Activated T-helper 1 cell treated with anti-CD3 and anti-CD28 coated beads, Interleukin-12 subunit alpha, Interleukin-12 subunit beta, Interleukin-2, Interleukin-4 antibody, amounts not matched to agents 30 ng/mL and 10 ng/mL and 1 ng/mL, durations not matched to agents 14 hours and 24 hours and 36 hours (primary cell): Measurements from ENCODE around the gene TRIM44. TPM values are rescaled to one million over a fixed set of nuclear protein-coding genes. Genes with fewer than 3 reads are reported as not detected.

Experiments used
- DNase-seq: peaks from one replicate; pipeline ENCODE4 v3.0.0; 2021; ENCODE audit warnings: low spot score
- H3K27ac Mint-ChIP-seq: one replicate; pipeline ENCODE4 v1.8.0; 2021; ENCODE audit warnings: mild to moderate bottlenecking, mixed read lengths
- H3K27me3 Mint-ChIP-seq: one replicate; pipeline ENCODE4 v1.8.0; 2022; ENCODE audit warnings: mild to moderate bottlenecking, moderate library complexity, mixed read lengths; ENCODE audit not compliant: insufficient read depth
- H3K36me3 Mint-ChIP-seq: one replicate; pipeline ENCODE4 v1.8.0; 2021; ENCODE audit warnings: low read depth, mixed read lengths
- H3K4me1 Mint-ChIP-seq: one replicate; pipeline ENCODE4 v1.8.0; 2021; ENCODE audit warnings: low read depth, mixed read lengths
- H3K4me3 Mint-ChIP-seq: one replicate; pipeline ENCODE4 v1.8.0; 2021; ENCODE audit warnings: mild to moderate bottlenecking, moderate library complexity, mixed read lengths
- H3K9me3 Mint-ChIP-seq: one replicate; pipeline ENCODE4 v1.8.0; 2021; ENCODE audit warnings: mixed read lengths
- intact Hi-C: fragments of 100-400 bp; cut with micrococcal nuclease; formaldehyde crosslinking; loops from one replicate; pipeline ENCODE4 v1.15.1; 2024
- total RNA-seq: library from RNA; stranded (reverse); gene quantifications from 2 replicates; pipeline ENCODE4 v1.2.3, GENCODE V29; 2022

The TRIM44 gene
- total RNA-seq, 1 donor from 2014 or later = 24.3 TPM

DNA sequence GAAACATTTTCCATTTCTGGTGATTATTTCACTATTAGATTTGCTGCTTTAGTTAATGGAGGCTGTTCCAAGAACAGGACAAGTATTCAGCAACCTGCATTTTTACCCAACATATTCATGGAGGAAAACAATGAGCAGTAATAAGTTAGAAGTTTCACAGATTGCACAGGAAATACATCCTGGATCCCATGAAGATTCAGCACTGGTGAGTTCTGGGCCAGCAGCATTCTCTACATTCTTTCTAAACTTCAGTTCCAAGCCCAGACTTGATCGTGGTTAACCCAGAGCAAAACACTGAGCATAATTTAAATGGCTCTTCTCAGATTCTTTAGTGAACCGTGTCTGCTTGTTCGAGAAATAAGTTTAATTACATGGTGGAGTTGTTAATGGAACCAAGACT lies 40.5 kb upstream of the TRIM44 start:
- Mint-ChIP-seq H3K9me3 (no peaks in the 10 kb centered on the region), H3K36me3 (no peaks in the 10 kb centered on the region), H3K27me3 (peaks cover 58% of the 10 kb centered on the region), H3K4me3 (no peak overlapping the region), H3K27ac (no peak overlapping the region), H3K4me1 (peaks cover 7% of the 10 kb centered on the region)
- intact Hi-C loops = no loop called here
- no peak for DNase-seq

DNA sequence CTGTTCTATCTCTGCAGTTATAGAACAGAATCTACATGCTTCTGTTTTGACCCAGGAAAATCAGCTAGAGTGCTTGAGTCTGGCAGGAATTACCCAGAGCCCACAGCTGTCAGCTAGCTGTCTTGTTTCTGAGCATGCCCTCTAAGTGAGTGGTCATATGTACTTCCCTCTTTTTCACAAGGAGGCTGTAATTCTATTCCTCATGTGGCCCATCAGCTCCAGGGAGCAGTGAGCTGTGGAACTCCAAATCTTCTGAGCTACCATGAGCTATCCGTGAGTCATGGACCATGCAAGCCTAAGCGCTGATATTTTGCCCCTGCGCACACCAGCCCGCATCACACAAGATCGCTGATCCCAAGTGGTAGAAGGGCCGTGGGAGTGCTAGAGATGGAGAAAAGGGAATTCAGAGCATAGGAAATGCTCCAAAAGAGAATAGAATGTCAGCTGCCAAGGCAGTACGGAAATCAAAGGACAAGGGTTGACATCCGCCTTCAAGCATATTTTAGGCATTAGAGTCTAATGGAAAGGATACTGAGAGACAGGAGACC lies 38.9 kb upstream of the TRIM44 start:
- no peaks in the 10 kb centered on the region for H3K4me1 Mint-ChIP-seq
- H3K27ac Mint-ChIP-seq = no peak overlapping the region
- H3K9me3 Mint-ChIP-seq = no peaks in the 10 kb centered on the region
- no peak for DNase-seq
- no peak overlapping the region for H3K4me3 Mint-ChIP-seq
- H3K36me3 Mint-ChIP-seq = no peaks in the 10 kb centered on the region
- intact Hi-C loops = no loop called here
- peaks cover 59% of the 10 kb centered on the region for H3K27me3 Mint-ChIP-seq

DNA sequence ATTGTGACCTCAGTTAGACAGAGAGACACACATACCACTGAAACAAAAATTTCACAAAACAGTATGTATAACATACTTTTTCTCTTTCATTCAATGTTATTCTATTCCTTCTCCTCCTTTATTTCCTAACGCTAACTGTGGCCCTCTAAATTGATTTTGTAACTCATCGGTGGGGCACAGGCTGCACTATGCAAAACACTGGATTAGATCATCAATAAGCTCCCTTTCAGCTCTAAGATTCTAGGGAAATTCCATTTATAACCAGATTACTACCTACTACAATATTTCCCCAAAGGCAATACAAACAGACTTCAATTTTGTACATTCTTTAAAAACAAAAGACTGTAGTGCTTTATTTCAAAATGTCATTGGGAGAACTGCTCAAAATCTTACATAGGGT lies 38.3 kb upstream of the TRIM44 start:
- Mint-ChIP-seq H3K27me3 (peaks cover 60% of the 10 kb centered on the region), H3K9me3 (no peaks in the 10 kb centered on the region), H3K36me3 (no peaks in the 10 kb centered on the region), H3K27ac (no peak overlapping the region), H3K4me3 (no peak overlapping the region), H3K4me1 (no peaks in the 10 kb centered on the region)
- no peak for DNase-seq
- intact Hi-C loops = no loop called here

- H3K9me3 Mint-ChIP-seq = no peaks in the 10 kb centered on the region
- H3K27me3 Mint-ChIP-seq = peaks cover 57% of the 10 kb centered on the region
- no peak overlapping the region for H3K4me3 Mint-ChIP-seq
- no peak for DNase-seq
- H3K36me3 Mint-ChIP-seq = no peaks in the 10 kb centered on the region
- H3K27ac Mint-ChIP-seq = no peak overlapping the region
- H3K4me1 Mint-ChIP-seq = no peaks in the 10 kb centered on the region
- intact Hi-C loops = no loop called here
Observed at GRCh38 chr11:35624781-35625180, 37.8 kb upstream of the TRIM44 start.

- Mint-ChIP-seq H3K27ac (no peak overlapping the region), H3K4me3 (no peak overlapping the region), H3K36me3 (no peaks in the 10 kb centered on the region), H3K4me1 (no peaks in the 10 kb centered on the region), H3K27me3 (peaks cover 45% of the 10 kb centered on the region), H3K9me3 (no peaks in the 10 kb centered on the region)
- DNase-seq = no peak
- intact Hi-C loops = no loop called here
Observed at GRCh38 chr11:35626501-35626900, 36.1 kb upstream of the TRIM44 start.

GRCh38 chr11:35629511-35629910 lies 33.1 kb upstream of the TRIM44 start:
- Mint-ChIP-seq H3K27ac (no peak overlapping the region), H3K4me3 (no peak overlapping the region), H3K27me3 (peaks cover 23% of the 10 kb centered on the region), H3K36me3 (no peaks in the 10 kb centered on the region), H3K9me3 (no peaks in the 10 kb centered on the region), H3K4me1 (no peaks in the 10 kb centered on the region)
- intact Hi-C loops = no loop called here
- DNase-seq = no peak

DNA sequence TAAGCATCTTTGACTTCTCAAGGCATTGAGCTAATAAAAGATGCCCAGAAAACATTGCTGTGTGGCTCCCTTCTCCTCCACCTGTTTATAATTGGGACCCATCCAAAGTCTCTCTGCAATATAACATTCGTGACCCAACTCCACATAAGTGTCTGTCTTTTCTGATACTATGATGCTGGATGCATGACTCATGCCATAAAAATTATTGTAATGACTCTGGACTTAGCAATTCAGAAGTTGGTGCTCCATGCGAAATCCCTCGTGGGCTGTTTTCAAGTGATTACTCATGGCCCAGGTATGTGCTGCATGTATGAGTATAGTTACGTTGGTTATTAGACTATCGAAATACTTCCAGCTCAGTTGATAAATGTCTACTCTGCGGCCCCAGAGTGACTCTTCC lies 32.7 kb upstream of the TRIM44 start:
- Mint-ChIP-seq H3K27me3 (peaks cover 22% of the 10 kb centered on the region), H3K4me3 (no peak overlapping the region), H3K36me3 (no peaks in the 10 kb centered on the region), H3K4me1 (no peaks in the 10 kb centered on the region), H3K27ac (no peak overlapping the region), H3K9me3 (no peaks in the 10 kb centered on the region)
- no peak for DNase-seq
- intact Hi-C loops = no loop called here

DNA sequence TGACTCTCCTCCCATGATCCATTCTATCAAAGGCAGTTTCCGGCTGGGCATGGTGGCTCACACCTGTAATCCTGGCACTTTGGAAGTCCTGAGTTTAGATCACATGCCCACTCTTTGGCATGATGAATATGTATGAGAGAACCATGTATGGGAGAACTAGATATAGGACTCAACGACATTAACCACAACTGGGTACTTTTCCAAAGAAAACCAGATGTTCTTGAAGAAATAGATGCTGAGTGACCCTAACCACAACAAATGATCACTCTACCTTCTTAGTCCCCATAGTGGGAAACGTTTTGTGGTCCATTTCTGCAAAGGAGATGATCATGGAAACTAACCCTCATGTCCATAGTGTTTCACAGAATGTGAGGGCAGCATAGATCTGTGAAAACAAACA lies 30.7 kb upstream of the TRIM44 start:
- H3K36me3 Mint-ChIP-seq = no peaks in the 10 kb centered on the region
- intact Hi-C loops = no loop called here
- no peak overlapping the region for H3K4me3 Mint-ChIP-seq
- DNase-seq = no peak
- H3K4me1 Mint-ChIP-seq = no peaks in the 10 kb centered on the region
- peaks cover 21% of the 10 kb centered on the region for H3K27me3 Mint-ChIP-seq
- no peak overlapping the region for H3K27ac Mint-ChIP-seq
- H3K9me3 Mint-ChIP-seq = no peaks in the 10 kb centered on the region

GRCh38 chr11:35632301-35632700 lies 30.3 kb upstream of the TRIM44 start:
- H3K9me3 Mint-ChIP-seq = no peaks in the 10 kb centered on the region
- peaks cover 19% of the 10 kb centered on the region for H3K27me3 Mint-ChIP-seq
- intact Hi-C loops = no loop called here

GRCh38 chr11:35633827-35634423 lies 28.6 kb upstream of the TRIM44 start:
- DNase-seq = no peak
- no peaks in the 10 kb centered on the region for H3K36me3 Mint-ChIP-seq
- H3K9me3 Mint-ChIP-seq = no peaks in the 10 kb centered on the region
- peaks cover 11% of the 10 kb centered on the region for H3K27me3 Mint-ChIP-seq
- H3K4me3 Mint-ChIP-seq = no peak overlapping the region
- intact Hi-C loops = no loop called here
- H3K4me1 Mint-ChIP-seq = no peaks in the 10 kb centered on the region
- H3K27ac Mint-ChIP-seq = no peak overlapping the region

More at GRCh38 chr11:35632301-35632700, 30.3 kb upstream of the TRIM44 start:
- H3K4me3 Mint-ChIP-seq = no peak overlapping the region
- no peak for DNase-seq
- H3K27ac Mint-ChIP-seq = no peak overlapping the region
- H3K36me3 Mint-ChIP-seq = no peaks in the 10 kb centered on the region
- H3K4me1 Mint-ChIP-seq = no peaks in the 10 kb centered on the region

DNA sequence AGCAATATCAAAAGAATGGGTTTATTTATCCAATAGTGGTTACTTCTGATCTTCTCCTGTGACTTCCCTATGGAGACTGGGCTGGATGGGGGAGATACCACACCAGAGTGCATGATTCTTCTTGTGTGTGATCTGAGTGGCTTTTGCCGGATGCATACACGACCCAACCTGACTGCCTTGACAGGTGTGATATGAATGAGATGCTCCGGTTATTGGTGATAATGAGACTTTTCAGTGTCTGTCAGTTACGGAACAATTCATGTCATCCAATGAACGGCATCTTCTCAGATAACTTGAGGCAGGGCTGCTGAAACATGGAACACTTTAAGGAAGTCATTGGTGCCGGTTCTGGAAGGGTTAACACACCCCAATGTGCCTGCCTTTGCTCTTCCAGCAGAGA lies 26.6 kb upstream of the TRIM44 start:
- H3K27ac Mint-ChIP-seq = no peak overlapping the region
- no peak for DNase-seq
- intact Hi-C loops = no loop called here
- H3K27me3 Mint-ChIP-seq = peaks cover 11% of the 10 kb centered on the region
- H3K36me3 Mint-ChIP-seq = no peaks in the 10 kb centered on the region
- H3K4me1 Mint-ChIP-seq = no peaks in the 10 kb centered on the region
- H3K4me3 Mint-ChIP-seq = no peak overlapping the region
- no peaks in the 10 kb centered on the region for H3K9me3 Mint-ChIP-seq

DNA sequence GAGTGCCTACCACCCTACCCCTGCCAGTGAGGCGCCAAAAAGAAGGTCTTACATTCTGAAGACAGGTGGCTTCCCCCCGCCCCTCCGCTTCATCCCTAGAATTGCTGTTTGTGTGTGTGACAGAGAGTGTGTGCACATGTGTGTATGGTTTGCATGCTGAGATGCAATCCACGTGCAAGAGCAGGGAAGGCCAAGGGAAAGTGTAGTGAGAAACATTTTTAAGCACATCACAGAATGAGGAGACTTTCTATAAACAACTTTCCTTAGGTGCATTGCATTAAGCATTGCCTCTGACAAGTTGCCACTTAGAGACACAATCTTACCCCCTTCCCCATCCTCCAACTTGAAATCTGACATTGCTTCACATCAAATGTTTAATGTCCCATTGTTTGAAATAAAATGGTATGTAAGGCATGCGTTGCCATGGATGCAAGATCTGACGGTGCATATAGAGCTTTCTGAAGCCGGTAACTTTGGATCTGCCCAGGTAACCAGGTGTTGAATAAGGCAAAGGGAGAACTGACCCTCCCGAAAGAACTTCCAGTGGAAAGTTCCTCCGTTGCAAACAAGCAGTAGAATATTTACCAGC lies 22.9 kb upstream of the TRIM44 start:
- intact Hi-C loops = no loop called here
- H3K4me1 Mint-ChIP-seq = no peaks in the 10 kb centered on the region
- H3K9me3 Mint-ChIP-seq = no peaks in the 10 kb centered on the region
- H3K36me3 Mint-ChIP-seq = no peaks in the 10 kb centered on the region
- H3K27me3 Mint-ChIP-seq = peaks cover 5% of the 10 kb centered on the region
- DNase-seq = no peak
- no peak overlapping the region for H3K27ac Mint-ChIP-seq
- no peak overlapping the region for H3K4me3 Mint-ChIP-seq

- H3K27me3 Mint-ChIP-seq = peaks cover 5% of the 10 kb centered on the region
- intact Hi-C loops = no loop called here
- no peak overlapping the region for H3K27ac Mint-ChIP-seq
- DNase-seq = no peak
- H3K4me3 Mint-ChIP-seq = no peak overlapping the region
- H3K9me3 Mint-ChIP-seq = no peaks in the 10 kb centered on the region
- no peaks in the 10 kb centered on the region for H3K36me3 Mint-ChIP-seq
- H3K4me1 Mint-ChIP-seq = no peaks in the 10 kb centered on the region
Observed at GRCh38 chr11:35641171-35641897, 21.2 kb upstream of the TRIM44 start.
